ENCODE data around the gene NCBP1. TPM values are rescaled to one million over a fixed set of nuclear protein-coding genes. Genes with fewer than 3 reads are reported as not detected.

Gene NCBP1
- total and polyA plus RNA-seq, 4 experiments from 2014 or later = 12.5 to 50.8 (median 30.3) TPM

- Mint-ChIP-seq H3K27me3 (no peaks in the 10 kb centered on the region), H3K27ac (no peak overlapping the region), H3K4me3 (no peak overlapping the region), H3K36me3 (peaks cover 19 to 35% of the 10 kb centered on the region in 2 donors), H3K9me3 (no peaks in the 10 kb centered on the region), H3K4me1 (peaks cover 10 to 18% (median 15%) of the 10 kb centered on the region in 4 donors)
- Histone ChIP-seq H3K4me1 (ENCODE audit: insufficient read depth, low read length) (peaks cover 12% of the 10 kb centered on the region), H3K27me3 (ENCODE audit: insufficient read depth, low read length) (no peaks in the 10 kb centered on the region), H3K9me3 (ENCODE audit: control insufficient read depth in 1 of 2, low read length in 2 of 2) (no peaks in the 10 kb centered on the region), H3K4me3 (ENCODE audit: low read length in 2 of 2) (no peak overlapping the region), H3K27ac (ENCODE audit: low read depth, low read length) (no peak overlapping the region), H3K36me3 (ENCODE audit: insufficient read depth, low read length) (peaks cover 5% of the 10 kb centered on the region)
- DNase-seq = no peak
- CTCF ChIA-PET (ENCODE audit: partially characterized antibody) = interaction anchor here (2.4 to 3.6 kb wide), 2 partner anchors 12 to 29 kb away, joined by 5 to 16 read pairs; no protein-coding TSS in a partner anchor
- intact Hi-C loops (cut with micrococcal nuclease) = no loop called here
- POLR2A ChIA-PET (ENCODE audit: partially characterized antibody) = no interaction called here
Observed at GRCh38 chr9:97627624-97628023, 6.0 kb upstream of the NCBP1 start.

GRCh38 chr9:97628668-97629067 lies 5.0 kb upstream of the NCBP1 start:
- ChIA-PET CTCF (ENCODE audit: partially characterized antibody) (interaction anchor here (1.4 to 3.6 kb wide), 3 partner anchors 9 to 30 kb away, joined by 4 to 16 read pairs (median 5); no protein-coding TSS in a partner anchor), POLR2A (ENCODE audit: partially characterized antibody) (no interaction called here)
- Mint-ChIP-seq H3K4me3 (no peak overlapping the region), H3K27me3 (no peaks in the 10 kb centered on the region), H3K36me3 (peaks cover 15 to 33% of the 10 kb centered on the region in 2 donors), H3K9me3 (no peaks in the 10 kb centered on the region), H3K4me1 (peaks cover 10 to 24% (median 20%) of the 10 kb centered on the region in 4 donors), H3K27ac (peak overlapping the region in 2 of 7 donors; percentile 30 to 68)
- intact Hi-C loops (cut with micrococcal nuclease) = no loop called here
- Histone ChIP-seq H3K9me3 (ENCODE audit: control insufficient read depth in 1 of 2, low read length in 2 of 2) (no peaks in the 10 kb centered on the region), H3K27me3 (ENCODE audit: insufficient read depth, low read length) (no peaks in the 10 kb centered on the region), H3K36me3 (ENCODE audit: insufficient read depth, low read length) (peaks cover 5% of the 10 kb centered on the region), H3K4me1 (ENCODE audit: insufficient read depth, low read length) (peaks cover 14% of the 10 kb centered on the region), H3K4me3 (ENCODE audit: low read length in 2 of 2) (no peak overlapping the region), H3K27ac (ENCODE audit: low read depth, low read length) (no peak overlapping the region)
- DNase-seq = no peak

GRCh38 chr9:97629156-97629555 lies 4.5 kb upstream of the NCBP1 start:
- H3K27ac Mint-ChIP-seq = peak overlapping the region in 2 of 7 donors; percentile 30 to 68
- no peaks in the 10 kb centered on the region for H3K9me3 Mint-ChIP-seq
- Histone ChIP-seq H3K9me3 (ENCODE audit: control insufficient read depth in 1 of 2, low read length in 2 of 2) (no peaks in the 10 kb centered on the region), H3K4me3 (ENCODE audit: low read length in 2 of 2) (no peak overlapping the region), H3K36me3 (ENCODE audit: insufficient read depth, low read length) (peaks cover 5% of the 10 kb centered on the region), H3K27me3 (ENCODE audit: insufficient read depth, low read length) (no peaks in the 10 kb centered on the region), H3K27ac (ENCODE audit: low read depth, low read length) (no peak overlapping the region), H3K4me1 (ENCODE audit: insufficient read depth, low read length) (peaks cover 16% of the 10 kb centered on the region)
- intact Hi-C loops (cut with micrococcal nuclease) = no loop called here
- ChIA-PET CTCF (ENCODE audit: partially characterized antibody) (interaction anchor here (1.0 to 3.6 kb wide), 4 partner anchors 10 to 227 kb away, joined by 3 to 16 read pairs (median 4); no protein-coding TSS in a partner anchor), POLR2A (ENCODE audit: partially characterized antibody) (no interaction called here)
- no peak overlapping the region for H3K4me3 Mint-ChIP-seq
- H3K36me3 Mint-ChIP-seq = peaks cover 14 to 28% of the 10 kb centered on the region in 2 donors
- DNase-seq = no peak
- H3K4me1 Mint-ChIP-seq = peaks cover 12 to 29% (median 20%) of the 10 kb centered on the region in 4 donors
- no peaks in the 10 kb centered on the region for H3K27me3 Mint-ChIP-seq

- Mint-ChIP-seq H3K4me1 (peaks cover 21 to 43% (median 32%) of the 10 kb centered on the region in 4 donors), H3K27me3 (no peaks in the 10 kb centered on the region), H3K27ac (peak overlapping the region in 1 of 7 donors; percentile 47), H3K4me3 (no peak overlapping the region), H3K9me3 (no peaks in the 10 kb centered on the region), H3K36me3 (peaks cover 6 to 20% of the 10 kb centered on the region in 2 donors)
- H3K4me1 ChIP-seq (ENCODE audit: insufficient read depth, low read length) = peaks cover 30% of the 10 kb centered on the region
- intact Hi-C loops (cut with micrococcal nuclease) = loop anchor here (5.0 kb wide), 1 partner anchor 277 kb away; no protein-coding TSS in a partner anchor
- no peaks in the 10 kb centered on the region for H3K9me3 ChIP-seq (ENCODE audit: control insufficient read depth in 1 of 2, low read length in 2 of 2)
- DNase-seq = no peak
- no peaks in the 10 kb centered on the region for H3K27me3 ChIP-seq (ENCODE audit: insufficient read depth, low read length)
- H3K27ac ChIP-seq (ENCODE audit: low read depth, low read length) = no peak overlapping the region
- CTCF ChIA-PET (ENCODE audit: partially characterized antibody) = interaction anchor here (0.7 to 3.6 kb wide), 5 partner anchors 12 to 219 kb away, joined by 3 to 16 read pairs (median 3); no protein-coding TSS in a partner anchor
- POLR2A ChIA-PET (ENCODE audit: partially characterized antibody) = interaction anchor here (0.6 kb wide), 1 partner anchor 407 kb away, joined by 3 read pairs; no protein-coding TSS in a partner anchor
- H3K36me3 ChIP-seq (ENCODE audit: insufficient read depth, low read length) = peaks cover under 1% of the 10 kb centered on the region
- H3K4me3 ChIP-seq (ENCODE audit: low read length in 2 of 2) = no peak overlapping the region
Observed at GRCh38 chr9:97630591-97630990, 3.0 kb upstream of the NCBP1 start.

GRCh38 chr9:97632248-97632984 lies 1.2 kb upstream of the NCBP1 start:
- Histone ChIP-seq H3K4me1 (ENCODE audit: insufficient read depth, low read length) (peaks cover 45% of the 10 kb centered on the region), H3K36me3 (ENCODE audit: insufficient read depth, low read length) (no peaks in the 10 kb centered on the region), H3K9me3 (ENCODE audit: control insufficient read depth in 1 of 2, low read length in 2 of 2) (no peaks in the 10 kb centered on the region), H3K27me3 (ENCODE audit: insufficient read depth, low read length) (no peaks in the 10 kb centered on the region), H3K4me3 (ENCODE audit: low read length in 2 of 2) (peak overlapping the region; percentile 80 to 87), H3K27ac (ENCODE audit: low read depth, low read length) (peak overlapping the region; percentile 92)
- peaks cover 31 to 58% (median 44%) of the 10 kb centered on the region in 4 donors for H3K4me1 Mint-ChIP-seq
- ChIA-PET POLR2A (ENCODE audit: partially characterized antibody) (interaction anchor here (0.7 to 2.8 kb wide), 21 partner anchors 9 to 1756 kb away, joined by 3 to 49 read pairs (median 6); partner anchors contain the start of genes ANP32B, HABP4, PRXL2C and TBC1D2), CTCF (ENCODE audit: partially characterized antibody) (interaction anchor here (0.5 to 2.4 kb wide), 7 partner anchors 16 to 776 kb away, joined by 3 to 18 read pairs (median 6); no protein-coding TSS in a partner anchor)
- peak in 1 of 5 donors; percentile 45 for DNase-seq
- H3K36me3 Mint-ChIP-seq = peaks cover under 1 to 14% of the 10 kb centered on the region in 2 donors
- intact Hi-C loops (cut with micrococcal nuclease) = loop anchor here (2.0 to 5.0 kb wide), 2 partner anchors 275 to 1214 kb away; partner anchors contain the start of gene ZNF367
- no peaks in the 10 kb centered on the region for H3K9me3 Mint-ChIP-seq
- no peaks in the 10 kb centered on the region for H3K27me3 Mint-ChIP-seq
- H3K4me3 Mint-ChIP-seq = peak overlapping the region; percentile 96 to 100 (median 98)
- H3K27ac Mint-ChIP-seq = peak overlapping the region; percentile 96 to 100 (median 100)

GRCh38 chr9:97633859-97634490 lies 354 bp downstream of the NCBP1 start:
- ChIA-PET POLR2A (ENCODE audit: partially characterized antibody) (interaction anchor here (0.6 to 2.8 kb wide), 19 partner anchors 9 to 1758 kb away, joined by 3 to 49 read pairs (median 6); partner anchors contain the start of genes ANP32B, HABP4, TBC1D2 and TDRD7), CTCF (ENCODE audit: partially characterized antibody) (interaction anchor here (1.0 to 2.4 kb wide), 6 partner anchors 18 to 777 kb away, joined by 3 to 18 read pairs (median 6); no protein-coding TSS in a partner anchor)
- no peaks in the 10 kb centered on the region for H3K36me3 ChIP-seq (ENCODE audit: insufficient read depth, low read length)
- H3K4me1 Mint-ChIP-seq = peaks cover 42 to 73% (median 55%) of the 10 kb centered on the region in 4 donors
- peak overlapping the region; percentile 73 to 87 for H3K4me3 ChIP-seq (ENCODE audit: low read length in 2 of 2)
- H3K9me3 Mint-ChIP-seq = no peaks in the 10 kb centered on the region
- no peaks in the 10 kb centered on the region for H3K9me3 ChIP-seq (ENCODE audit: control insufficient read depth in 1 of 2, low read length in 2 of 2)
- H3K4me1 ChIP-seq (ENCODE audit: insufficient read depth, low read length) = peaks cover 60% of the 10 kb centered on the region
- peak overlapping the region; percentile 96 to 100 (median 98) for H3K4me3 Mint-ChIP-seq
- H3K27me3 Mint-ChIP-seq = no peaks in the 10 kb centered on the region
- H3K36me3 Mint-ChIP-seq = peaks cover 0 to 17% of the 10 kb centered on the region in 2 donors
- peak overlapping the region; percentile 96 to 100 (median 100) for H3K27ac Mint-ChIP-seq
- no peaks in the 10 kb centered on the region for H3K27me3 ChIP-seq (ENCODE audit: insufficient read depth, low read length)
- peak overlapping the region; percentile 92 for H3K27ac ChIP-seq (ENCODE audit: low read depth, low read length)
- intact Hi-C loops (cut with micrococcal nuclease) = loop anchor here (1.0 to 5.0 kb wide), 8 partner anchors 63 to 1215 kb away; partner anchors contain the start of genes ANP32B, TRMO, XPA and ZNF367
- peak in 4 of 5 donors; percentile 26 to 41 (median 34) for DNase-seq
